ENCODE results near the gene TMEM248.

Gene TMEM248

GRCh38 chr7:66899552-66900280, 21.3 kb upstream of the TMEM248 start:
- TF ChIP-seq CTCF (IDR thresholded peaks at IDR 0.05): no peak
- H3K4me3 ChIP-seq (ENCODE audit: low read depth in 1 of 2, low read length in 1 of 2): no peak overlapping the region
- no peak overlapping the region for H3K27ac ChIP-seq
- H3K4me1 ChIP-seq (ENCODE audit: control insufficient read depth in 1 of 2, insufficient read depth in 1 of 2, low read depth in 1 of 2, low read length in 1 of 2): no peaks in the 10 kb centered on the region
- no peaks in the 10 kb centered on the region for H3K36me3 ChIP-seq
- no peaks in the 10 kb centered on the region for H3K9me3 ChIP-seq
- no peaks in the 10 kb centered on the region for H3K27me3 ChIP-seq

GRCh38 chr7:66901941-66902843, 18.8 kb upstream of the TMEM248 start:
- no peak for TF ChIP-seq CTCF (IDR thresholded peaks at IDR 0.05)
- Histone ChIP-seq H3K27ac (no peak overlapping the region), H3K4me1 (ENCODE audit: control insufficient read depth in 1 of 2, insufficient read depth in 1 of 2, low read depth in 1 of 2, low read length in 1 of 2) (no peaks in the 10 kb centered on the region), H3K4me3 (ENCODE audit: low read depth in 1 of 2, low read length in 1 of 2) (no peak overlapping the region), H3K36me3 (no peaks in the 10 kb centered on the region), H3K9me3 (no peaks in the 10 kb centered on the region), H3K27me3 (no peaks in the 10 kb centered on the region)

GRCh38 chr7:66902844-66903180, 18.2 kb upstream of the TMEM248 start:
- H3K4me1 ChIP-seq (ENCODE audit: control insufficient read depth in 1 of 2, insufficient read depth in 1 of 2, low read depth in 1 of 2, low read length in 1 of 2): no peaks in the 10 kb centered on the region
- TF ChIP-seq CTCF (IDR thresholded peaks at IDR 0.05): no peak
- no peaks in the 10 kb centered on the region for H3K36me3 ChIP-seq
- no peaks in the 10 kb centered on the region for H3K27me3 ChIP-seq
- H3K27ac ChIP-seq: no peak overlapping the region
- H3K4me3 ChIP-seq (ENCODE audit: low read depth in 1 of 2, low read length in 1 of 2): no peak overlapping the region
- no peaks in the 10 kb centered on the region for H3K9me3 ChIP-seq

GRCh38 chr7:66903360-66904062, 17.5 kb upstream of the TMEM248 start:
- H3K36me3 ChIP-seq: no peaks in the 10 kb centered on the region
- H3K4me1 ChIP-seq (ENCODE audit: control insufficient read depth in 1 of 2, insufficient read depth in 1 of 2, low read depth in 1 of 2, low read length in 1 of 2): no peaks in the 10 kb centered on the region
- no peaks in the 10 kb centered on the region for H3K9me3 ChIP-seq
- no peak for TF ChIP-seq CTCF (IDR thresholded peaks at IDR 0.05)
- H3K27me3 ChIP-seq: no peaks in the 10 kb centered on the region
- no peak overlapping the region for H3K27ac ChIP-seq
- no peak overlapping the region for H3K4me3 ChIP-seq (ENCODE audit: low read depth in 1 of 2, low read length in 1 of 2)

GRCh38 chr7:66904063-66904593, 16.9 kb upstream of the TMEM248 start:
- no peaks in the 10 kb centered on the region for H3K4me1 ChIP-seq (ENCODE audit: control insufficient read depth in 1 of 2, insufficient read depth in 1 of 2, low read depth in 1 of 2, low read length in 1 of 2)
- H3K4me3 ChIP-seq (ENCODE audit: low read depth in 1 of 2, low read length in 1 of 2): no peak overlapping the region
- H3K27ac ChIP-seq: no peak overlapping the region
- no peaks in the 10 kb centered on the region for H3K36me3 ChIP-seq
- TF ChIP-seq CTCF (IDR thresholded peaks at IDR 0.05): no peak
- H3K27me3 ChIP-seq: no peaks in the 10 kb centered on the region
- no peaks in the 10 kb centered on the region for H3K9me3 ChIP-seq

Measured in neutrophil (primary cell).